AML-193 (cell line): ENCODE data around the gene SLC5A4.
"Not testable (repeated sequence)": the region's sequence is repeated elsewhere in the genome, so short reads cannot be mapped to it uniquely, and the experiment has no call there.

Source experiments
- DNase-seq, 2 experiments: peaks; one replicate each; lab custom pipeline; 2025; lab: John Stamatoyannopoulos, UW

Gene SLC5A4

GRCh38 chr22:32199961-32200360, 55.2 kb downstream of the SLC5A4 start:
- no peak for DNase-seq

DNA sequence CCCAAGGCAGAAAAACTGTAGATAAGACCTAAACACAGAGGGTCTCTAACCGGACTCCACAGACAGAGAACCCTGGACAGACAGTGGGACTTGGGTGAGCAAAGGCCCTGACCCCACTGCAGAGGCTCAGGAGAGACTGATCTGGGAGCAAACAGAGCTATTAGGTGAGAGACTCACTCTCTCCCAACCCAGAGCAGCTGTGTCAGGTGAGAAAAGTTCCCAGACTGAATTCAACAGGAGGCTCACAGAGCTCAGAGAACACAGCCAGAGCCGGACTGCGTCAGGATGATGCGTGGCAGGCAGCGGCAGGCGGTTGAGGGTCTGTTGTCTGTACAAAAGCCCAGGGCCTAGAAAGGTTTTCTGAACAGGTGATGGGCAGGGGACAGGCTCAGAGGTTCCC, 55.8 kb downstream of the SLC5A4 start:
- DNase-seq: no peak

GRCh38 chr22:32197553-32198226, 57.5 kb downstream of the SLC5A4 start:
- DNase-seq: not testable (repeated sequence)

GRCh38 chr22:32195900-32196299, 59.2 kb downstream of the SLC5A4 start:
- DNase-seq: not testable (repeated sequence)

DNA sequence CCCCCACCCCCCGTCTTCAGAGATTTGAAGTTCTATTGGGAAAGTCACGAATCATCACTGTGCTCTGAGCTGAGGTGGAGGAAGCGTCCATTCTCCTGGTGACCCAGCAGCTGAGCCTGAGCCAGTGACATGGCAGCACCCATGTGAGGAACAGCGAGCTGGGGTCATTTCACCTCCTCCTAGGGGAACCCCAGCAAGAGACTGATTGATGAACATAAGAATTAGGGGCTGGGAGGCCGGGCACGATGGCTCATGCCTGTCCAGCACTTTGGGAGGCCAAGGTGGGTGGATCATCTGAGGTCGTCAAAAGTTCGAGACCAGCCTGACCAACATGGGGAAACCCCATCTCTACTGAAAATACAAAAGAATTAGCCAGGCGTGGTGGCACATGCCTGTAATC, 61.8 kb downstream of the SLC5A4 start:
- not testable (repeated sequence) for DNase-seq

GRCh38 chr22:32191021-32191420, 64.1 kb downstream of the SLC5A4 start:
- not testable (repeated sequence) for DNase-seq

DNA sequence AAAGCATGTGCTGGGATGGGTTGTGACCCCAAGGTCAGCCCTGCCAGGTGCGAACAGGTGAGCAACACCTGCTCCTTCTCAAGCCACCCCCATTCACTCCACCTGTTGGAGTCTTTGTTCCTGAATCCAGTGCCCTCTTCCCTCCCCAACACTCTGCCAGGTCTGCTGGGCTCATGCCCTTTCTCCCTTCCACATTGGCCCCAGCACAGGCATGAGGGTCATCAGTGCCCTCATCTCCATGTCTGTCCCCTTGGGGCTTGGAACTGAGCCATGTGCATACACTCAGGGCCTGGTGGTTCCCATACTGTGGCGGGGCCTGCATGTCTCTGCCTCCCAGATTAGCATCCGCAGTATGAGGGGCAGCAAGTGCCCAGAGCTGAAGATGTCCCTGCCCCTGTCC, 69.3 kb downstream of the SLC5A4 start:
- DNase-seq: no peak

- no peak for DNase-seq
Measured at GRCh38 chr22:32183625-32184024, 71.5 kb downstream of the SLC5A4 start.

DNA sequence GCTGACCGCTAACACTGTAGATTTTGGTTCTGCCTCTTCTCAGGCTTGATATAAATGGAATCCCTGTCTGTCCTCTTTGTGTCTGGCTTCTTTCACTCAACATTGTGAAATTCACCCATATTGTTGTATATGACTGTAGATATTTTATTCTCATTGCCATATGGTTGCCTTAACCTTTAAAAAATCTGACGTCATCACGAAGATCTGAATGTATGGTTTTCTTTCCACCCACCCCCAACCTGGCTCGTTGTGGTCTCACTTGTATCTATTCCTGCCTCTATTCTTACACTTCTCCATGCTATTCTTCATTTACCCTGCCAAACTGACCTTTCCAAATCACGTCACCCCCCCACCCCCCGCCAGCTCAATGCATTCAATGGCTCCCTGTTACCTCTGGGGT, 74.1 kb downstream of the SLC5A4 start:
- DNase-seq: no peak

- DNase-seq: peak; percentile 3 to 4
Measured at GRCh38 chr22:32177221-32177765, 77.9 kb downstream of the SLC5A4 start.

- DNase-seq: no peak
Measured at GRCh38 chr22:32175683-32176644, 79.2 kb downstream of the SLC5A4 start.

- DNase-seq: no peak
Measured at GRCh38 chr22:32175115-32175514, 80.0 kb downstream of the SLC5A4 start.
